DMS79 treated with DMSO at 0.1 percent for 48 hours (cell line): ENCODE measurements around the gene RETREG3.
"Not testable (repeated sequence)": the region's sequence is repeated elsewhere in the genome, so short reads cannot be mapped to it uniquely, and the experiment has no call there.

ENCODE experiments used
- DNase-seq: peaks from one replicate; lab custom pipeline; 2025; lab: John Stamatoyannopoulos, UW

The RETREG3 gene

DNA sequence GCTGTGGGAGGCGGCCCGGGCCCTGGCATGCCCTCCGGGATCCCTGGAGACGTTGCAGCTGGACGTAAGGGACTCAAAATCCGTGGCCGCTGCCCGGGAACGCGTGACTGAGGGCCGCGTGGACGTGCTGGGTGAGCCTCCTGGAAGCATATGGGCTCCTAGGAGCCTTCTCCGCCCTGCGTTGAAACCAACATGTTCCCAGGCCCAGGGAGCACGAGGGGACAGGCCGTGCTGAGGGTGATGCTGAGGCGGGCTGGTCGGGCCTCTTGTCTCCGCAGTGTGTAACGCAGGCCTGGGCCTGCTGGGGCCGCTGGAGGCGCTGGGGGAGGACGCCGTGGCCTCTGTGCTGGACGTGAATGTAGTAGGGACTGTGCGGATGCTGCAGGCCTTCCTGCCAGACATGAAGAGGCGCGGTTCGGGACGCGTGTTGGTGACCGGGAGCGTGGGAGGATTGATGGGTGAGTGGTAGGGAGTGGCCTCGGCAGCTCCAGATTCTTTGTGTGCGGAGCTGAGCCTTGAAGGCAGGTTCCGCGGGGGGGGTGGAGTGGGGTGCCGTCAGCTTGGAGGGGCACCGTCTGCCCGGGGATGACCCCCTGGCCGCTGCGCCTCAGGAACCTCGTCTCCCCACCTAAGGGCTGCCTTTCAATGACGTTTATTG lies 55.9 kb downstream of the RETREG3 start:
- DNase-seq = no peak

DNA sequence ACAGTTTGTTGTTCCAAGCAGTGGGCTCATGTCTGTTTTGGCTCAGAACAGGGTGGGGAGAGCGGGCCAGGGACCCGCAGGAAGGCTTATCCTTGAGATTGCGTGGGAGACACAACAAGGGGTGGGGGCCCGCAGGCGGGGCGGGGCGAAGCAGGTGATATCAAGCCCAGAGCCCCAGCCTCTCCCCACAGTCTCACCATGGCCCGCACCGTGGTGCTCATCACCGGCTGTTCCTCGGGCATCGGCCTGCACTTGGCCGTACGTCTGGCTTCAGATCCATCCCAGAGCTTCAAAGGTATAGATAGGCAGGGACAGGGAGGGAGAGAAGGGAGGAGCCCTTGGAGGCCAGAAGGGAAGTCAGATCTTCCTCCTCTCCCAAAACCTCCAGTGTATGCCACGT lies 56.4 kb downstream of the RETREG3 start, which contains the start of gene HSD17B1:
HSD17B1 (plus strand) TSS at position 188 of the 400 bp plus-strand sequence; CDS start at position 199, 11 bp downstream.
- not testable (repeated sequence) for DNase-seq

DNA sequence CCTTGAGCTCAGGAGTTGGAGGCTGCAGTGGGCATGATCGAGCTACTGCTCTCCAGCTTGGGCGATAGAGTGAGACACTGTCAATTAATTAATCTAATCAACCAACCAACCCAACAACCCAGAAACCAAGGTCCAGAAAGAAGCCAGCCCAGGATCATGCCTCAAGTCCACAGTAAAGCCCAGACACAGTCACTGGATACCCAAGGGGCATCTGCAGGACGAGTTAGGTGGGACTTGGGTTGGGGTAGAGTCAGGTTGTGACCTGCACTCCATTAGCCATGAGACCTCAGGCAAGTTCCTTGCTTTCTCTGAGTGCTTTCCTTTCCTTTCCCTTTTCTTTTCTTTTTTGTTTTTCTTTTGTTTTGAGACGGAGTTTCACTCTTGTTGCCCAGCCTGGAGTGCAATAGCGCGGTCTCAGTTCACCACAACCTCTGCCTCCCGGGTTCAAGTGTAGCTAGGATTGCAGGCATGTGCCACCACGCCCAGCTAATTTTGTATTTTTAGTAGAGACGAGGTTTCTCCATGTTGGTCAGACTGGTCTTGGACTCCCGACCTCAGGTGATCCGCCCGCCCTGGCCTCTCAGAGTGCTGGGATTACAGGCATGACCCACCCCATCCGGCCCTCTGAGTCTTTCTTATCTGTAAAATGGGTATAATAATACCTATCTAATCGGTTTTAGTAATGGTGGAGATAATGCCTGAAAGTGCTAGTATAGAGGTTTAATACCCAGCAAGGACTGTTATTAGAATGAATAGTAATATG lies 60.0 kb downstream of the RETREG3 start:
- no peak for DNase-seq

DNA sequence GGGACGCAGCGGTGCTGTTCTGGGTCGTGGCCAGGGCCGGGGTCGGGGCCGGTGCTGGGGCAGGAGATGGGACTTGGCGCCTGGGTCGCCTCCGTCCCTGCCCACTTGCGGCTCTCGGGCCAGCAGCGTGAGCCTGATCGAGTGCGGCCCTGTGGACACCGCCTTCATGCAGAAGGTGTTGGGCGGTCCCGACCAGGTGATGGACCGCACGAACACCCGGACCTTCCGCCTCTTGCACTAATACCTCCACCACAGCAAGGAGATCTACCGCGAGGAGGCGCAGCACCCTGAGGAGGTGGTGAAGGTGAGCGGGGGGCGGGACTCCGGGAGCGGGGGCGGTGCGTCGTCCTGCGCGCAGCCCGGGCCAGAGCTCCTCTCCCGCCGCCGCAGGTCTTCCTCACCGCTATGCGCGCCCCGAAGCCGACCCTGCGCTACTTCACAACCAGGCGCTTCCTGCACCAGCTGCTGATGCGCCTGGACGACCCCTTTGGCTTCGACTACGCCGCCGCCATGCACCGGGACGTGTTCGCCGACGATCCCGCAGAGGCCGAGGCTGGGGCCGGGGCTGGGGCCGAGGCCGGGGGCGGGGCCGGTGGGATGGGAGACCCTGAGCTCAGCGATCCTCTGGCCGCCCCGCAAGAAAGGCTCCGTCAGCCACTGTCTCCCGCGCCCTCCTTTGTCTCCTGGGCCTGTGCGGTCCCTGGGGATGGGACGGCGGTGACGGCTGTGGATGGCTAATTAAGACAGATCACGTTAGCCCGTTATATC lies 60.9 kb downstream of the RETREG3 start:
- DNase-seq = peak; percentile 53

- DNase-seq = no peak
Measured at GRCh38 chr17:42547698-42548069, 61.5 kb downstream of the RETREG3 start.

GRCh38 chr17:42547001-42547461 lies 62.1 kb downstream of the RETREG3 start:
- DNase-seq = no peak

GRCh38 chr17:42545755-42546505 lies 63.2 kb downstream of the RETREG3 start:
- DNase-seq = not testable (repeated sequence)

DNA sequence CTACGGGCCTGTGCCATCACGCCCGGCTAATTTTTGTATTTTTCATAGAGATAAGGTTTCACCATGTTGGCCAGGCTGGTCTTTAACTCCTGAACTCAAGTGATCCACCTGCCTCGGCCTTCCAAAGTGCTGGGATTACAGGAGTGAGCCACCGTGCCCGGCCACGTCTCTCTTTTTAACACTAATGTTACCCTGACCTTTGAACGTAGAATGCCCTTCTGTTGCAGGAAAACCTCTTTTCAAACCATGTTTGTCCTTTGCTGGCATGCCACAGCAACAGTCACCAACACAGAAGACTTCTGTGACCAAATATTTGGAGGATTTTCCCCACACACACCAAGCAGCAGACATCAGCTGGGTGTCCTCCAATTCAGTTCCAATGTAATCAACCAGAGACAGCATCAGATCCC lies 64.3 kb downstream of the RETREG3 start:
- no peak for DNase-seq

GRCh38 chr17:42543190-42544079 lies 65.7 kb downstream of the RETREG3 start:
- no peak for DNase-seq

DNA sequence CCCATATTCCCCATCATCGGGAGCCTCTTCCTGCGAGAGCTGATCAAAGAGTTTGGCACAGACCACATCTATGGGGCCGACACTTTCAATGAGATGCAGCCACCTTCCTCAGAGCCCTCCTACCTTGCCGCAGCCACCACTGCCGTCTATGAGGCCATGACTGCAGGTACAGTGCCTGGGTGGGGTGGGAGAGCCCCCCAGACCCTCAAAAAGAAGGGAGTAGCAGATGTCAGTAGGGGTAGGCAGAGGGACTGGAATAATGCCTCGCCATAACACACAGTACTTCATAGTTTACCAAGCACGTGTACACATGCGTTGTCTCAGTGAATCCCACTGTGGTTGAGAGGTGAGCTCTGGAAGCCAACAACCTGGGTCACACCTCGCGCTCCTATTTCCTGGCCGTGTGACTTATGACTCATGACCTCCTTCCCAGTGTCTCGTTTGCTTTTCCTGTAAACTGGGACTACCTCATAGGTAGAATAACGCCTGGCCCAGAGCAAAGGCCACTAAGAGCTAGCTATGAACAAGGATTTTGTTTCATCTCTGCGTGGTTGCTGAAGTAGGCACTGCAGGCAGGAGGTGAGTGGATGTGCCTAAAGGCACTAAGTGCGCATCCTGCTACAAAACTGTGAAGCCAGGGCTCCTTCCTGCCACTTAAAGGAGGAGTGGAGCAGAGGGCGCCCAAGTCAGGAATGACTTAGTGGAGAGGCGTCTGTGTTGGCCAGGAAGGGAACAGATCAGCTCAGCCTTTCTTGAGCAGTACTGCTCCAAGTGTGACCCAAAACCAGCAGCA lies 67.9 kb downstream of the RETREG3 start:
- DNase-seq = no peak

GRCh38 chr17:42540558-42540957 lies 68.6 kb downstream of the RETREG3 start:
- not testable (repeated sequence) for DNase-seq

- DNase-seq = no peak
Measured at GRCh38 chr17:42538482-42538881, 70.7 kb downstream of the RETREG3 start.

DNA sequence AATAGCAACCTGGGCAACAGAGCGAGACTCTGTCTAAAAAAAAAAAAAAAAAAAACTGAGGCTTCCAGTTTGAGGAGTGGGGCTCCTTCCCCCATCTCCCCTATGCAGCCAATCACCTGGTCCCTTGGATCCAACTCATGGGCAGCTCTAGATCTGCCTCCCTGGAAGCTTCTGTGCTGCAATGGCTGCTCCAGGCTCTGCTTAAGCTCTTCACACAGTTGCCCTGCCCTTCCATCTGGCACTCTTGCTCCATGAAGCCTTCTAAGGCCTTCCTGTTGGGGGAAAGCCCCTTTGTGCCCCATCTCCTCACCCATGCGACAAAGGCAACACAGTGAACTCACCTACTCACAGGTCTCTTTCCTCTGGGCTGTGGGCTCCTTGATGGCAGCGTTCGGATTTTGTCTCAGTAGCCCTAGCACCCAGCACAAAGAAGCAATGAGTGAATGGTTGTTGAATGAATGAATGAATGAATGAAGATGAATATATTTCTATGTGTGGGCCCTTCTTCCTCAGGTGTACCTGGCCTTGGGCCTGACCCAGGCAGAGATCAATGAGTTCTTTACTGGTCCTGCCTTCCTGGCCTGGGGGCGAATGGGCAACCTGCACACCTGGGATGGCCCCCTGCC lies 71.2 kb downstream of the RETREG3 start:
- no peak for DNase-seq

DNA sequence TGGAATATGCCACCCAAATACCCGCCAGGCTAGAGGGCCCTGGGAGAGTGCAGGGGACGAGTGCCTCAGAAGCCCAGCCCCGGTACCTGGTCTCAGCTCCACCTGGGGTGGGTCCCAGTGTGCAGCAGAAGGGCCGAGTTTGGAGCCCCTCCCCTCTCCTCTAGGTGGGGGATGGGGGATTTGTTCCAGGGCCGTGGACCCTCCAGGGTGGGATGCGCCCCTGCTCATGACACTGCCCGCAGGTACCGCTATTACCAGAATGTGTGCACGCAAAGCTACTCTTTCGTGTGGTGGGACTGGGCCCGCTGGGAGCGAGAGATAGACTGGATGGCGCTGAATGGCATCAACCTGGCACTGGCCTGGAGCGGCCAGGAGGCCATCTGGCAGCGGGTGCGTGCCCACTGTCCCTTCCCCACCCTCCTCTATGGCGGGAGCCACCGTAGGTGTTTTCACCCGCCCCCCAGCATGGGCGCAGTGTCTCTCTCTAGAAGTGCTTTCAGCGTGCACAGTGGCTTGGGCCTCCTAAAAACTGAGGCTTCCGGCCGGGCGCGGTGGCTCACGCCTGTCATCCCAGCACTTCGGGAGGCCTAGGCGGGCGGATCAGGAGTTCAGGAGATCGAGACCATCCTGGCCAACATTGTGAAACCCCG lies 71.9 kb downstream of the RETREG3 start:
- no peak for DNase-seq

DNA sequence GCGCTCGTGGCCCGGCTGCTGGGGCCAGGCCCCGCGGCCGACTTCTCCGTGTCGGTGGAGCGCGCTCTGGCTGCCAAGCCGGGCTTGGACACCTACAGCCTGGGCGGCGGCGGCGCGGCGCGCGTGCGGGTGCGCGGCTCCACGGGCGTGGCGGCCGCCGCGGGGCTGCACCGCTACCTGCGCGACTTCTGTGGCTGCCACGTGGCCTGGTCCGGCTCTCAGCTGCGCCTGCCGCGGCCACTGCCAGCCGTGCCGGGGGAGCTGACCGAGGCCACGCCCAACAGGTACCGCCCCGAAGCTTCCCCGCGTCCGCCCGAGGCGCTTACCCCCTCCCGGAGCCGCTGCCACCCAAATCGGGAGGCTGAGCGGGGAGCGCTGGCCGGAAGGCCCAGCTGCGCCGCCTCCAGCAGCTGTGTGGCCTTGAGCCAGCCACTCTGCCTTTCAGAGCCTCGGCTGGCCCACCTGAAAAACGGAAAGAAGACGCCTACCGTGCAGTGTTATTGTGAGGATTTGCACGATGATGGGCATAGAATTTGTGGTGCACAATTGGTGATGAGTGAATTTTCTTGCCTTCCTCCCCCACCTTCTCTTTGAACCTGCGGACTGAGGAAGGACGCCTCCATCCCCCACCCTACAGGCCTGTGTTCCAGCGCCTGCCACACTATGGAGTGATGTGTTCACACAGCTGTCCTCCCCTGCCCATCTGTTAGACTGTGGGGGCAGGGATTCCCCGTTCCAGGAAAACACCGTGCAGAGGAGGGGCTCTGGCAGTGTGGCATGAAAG lies 72.6 kb downstream of the RETREG3 start:
- DNase-seq = peak; percentile 67

DNA sequence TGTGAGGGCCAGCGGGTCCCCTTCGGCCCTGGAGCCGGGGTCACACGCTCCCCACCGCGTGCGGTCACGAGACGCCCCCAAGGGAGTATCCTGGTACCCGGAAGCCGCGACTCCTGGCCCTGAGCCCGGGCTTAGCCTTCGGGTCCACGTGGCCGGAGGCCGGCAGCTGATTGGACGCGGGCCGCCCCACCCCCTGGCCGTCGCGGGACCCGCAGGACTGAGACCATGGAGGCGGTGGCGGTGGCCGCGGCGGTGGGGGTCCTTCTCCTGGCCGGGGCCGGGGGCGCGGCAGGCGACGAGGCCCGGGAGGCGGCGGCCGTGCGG lies 73.2 kb downstream of the RETREG3 start, which contains the start of gene NAGLU:
NAGLU (plus strand) TSS at position 194 of the 324 bp plus-strand sequence; CDS start at position 226, 32 bp downstream.
- DNase-seq = peak; percentile 82

GRCh38 chr17:42535155-42536047 lies 73.8 kb downstream of the RETREG3 start:
- DNase-seq = peak; percentile 50
